Endothelial cell of hepatic sinusoid (primary cell): ENCODE measurements around the gene ABCB8.
"Not testable (repeated sequence)": the region's sequence is repeated elsewhere in the genome, so short reads cannot be mapped to it uniquely, and the experiment has no call there.

Source experiments
- in situ Hi-C: cut with HindIII; loops from 2 replicates; pipeline ENCODE4 v1.10.0; 2017; ENCODE audit warnings: low sequenced_read_pairs

ABCB8 gene

DNA sequence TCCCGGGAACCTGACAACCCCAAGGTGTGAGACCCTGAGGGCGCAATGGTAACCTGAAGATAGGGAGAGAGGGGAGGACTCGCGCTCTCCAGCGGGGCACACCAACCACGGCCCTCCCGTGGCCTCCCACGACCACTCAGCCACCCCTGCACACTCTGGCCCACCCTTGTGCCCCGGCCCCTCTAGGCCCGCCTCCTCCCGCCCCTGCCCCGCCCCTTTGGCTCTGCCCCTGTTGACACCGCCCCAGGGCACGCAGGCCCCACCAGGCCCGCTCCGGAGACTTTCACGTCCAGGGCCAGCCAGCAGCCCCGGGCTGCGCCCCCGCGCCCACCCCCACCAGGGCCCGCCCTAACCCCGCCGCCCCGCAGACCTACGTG is 14.9 kb upstream of the ABCB8 start:
- in situ Hi-C loops = loop anchor here (5.0 to 10.0 kb wide), 2 partner anchors 59 to 134 kb away; no protein-coding TSS in a partner anchor

- in situ Hi-C loops = loop anchor here (5.0 to 10.0 kb wide), 2 partner anchors 59 to 133 kb away; no protein-coding TSS in a partner anchor
These were observed 14.3 kb upstream of the ABCB8 start for GRCh38 chr7:151013733-151014497.

- in situ Hi-C loops = loop anchor here (5.0 to 10.0 kb wide), 2 partner anchors 60 to 132 kb away; no protein-coding TSS in a partner anchor
These were observed 13.3 kb upstream of the ABCB8 start for GRCh38 chr7:151014950-151015349.

DNA sequence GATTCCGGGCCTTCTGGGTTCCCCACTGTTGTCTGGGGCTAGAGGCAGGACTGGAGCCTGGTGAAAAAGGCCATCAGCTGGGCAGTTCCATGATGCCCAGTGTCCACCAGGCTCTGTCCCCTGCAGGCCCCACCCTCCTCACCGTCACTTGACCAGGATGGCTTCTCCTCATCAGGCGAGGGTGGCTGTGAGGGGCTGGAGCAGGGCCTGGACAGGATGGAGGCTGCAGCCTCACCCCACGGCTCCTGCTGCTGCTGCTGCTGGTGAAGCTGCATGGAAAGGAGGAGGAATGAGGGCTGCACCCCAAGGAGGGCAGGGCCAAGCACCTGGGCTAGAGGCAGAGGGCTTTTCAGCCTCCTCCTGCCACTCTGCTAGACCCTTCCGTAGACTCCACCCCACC is 12.3 kb upstream of the ABCB8 start:
- in situ Hi-C loops = loop anchor here (10.0 kb wide), 1 partner anchor 61 kb away; no protein-coding TSS in a partner anchor

GRCh38 chr7:151016505-151016904 is 11.7 kb upstream of the ABCB8 start:
- in situ Hi-C loops = loop anchor here (10.0 kb wide), 1 partner anchor 62 kb away; no protein-coding TSS in a partner anchor

DNA sequence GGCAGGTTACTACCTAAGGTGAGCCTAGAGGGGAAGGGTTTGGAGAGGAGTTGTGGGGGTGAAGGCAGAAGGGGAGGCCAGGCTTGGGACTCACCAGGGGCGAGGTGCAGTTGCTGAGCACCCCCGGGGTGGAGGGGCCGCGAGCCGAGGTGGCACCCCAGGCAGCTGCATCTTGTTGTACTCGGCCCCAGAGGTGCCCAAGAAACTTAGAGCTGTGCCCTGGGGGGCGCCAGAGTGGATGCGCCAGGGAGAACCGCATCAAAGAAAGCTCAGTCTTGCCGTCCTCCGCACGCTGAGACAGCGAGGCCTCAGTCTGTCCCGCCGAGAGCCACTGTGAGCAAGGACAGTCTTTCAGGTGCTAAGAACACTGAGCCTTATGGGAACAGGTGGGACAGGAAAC is 11.3 kb upstream of the ABCB8 start:
- in situ Hi-C loops = loop anchor here (10.0 kb wide), 1 partner anchor 62 kb away; no protein-coding TSS in a partner anchor

GRCh38 chr7:151017370-151017952 is 10.8 kb upstream of the ABCB8 start:
- in situ Hi-C loops = loop anchor here (10.0 kb wide), 1 partner anchor 63 kb away; no protein-coding TSS in a partner anchor

- in situ Hi-C loops = loop anchor here (10.0 kb wide), 1 partner anchor 63 kb away; no protein-coding TSS in a partner anchor
These were observed 10.3 kb upstream of the ABCB8 start for GRCh38 chr7:151017953-151018420.

- in situ Hi-C loops = loop anchor here (10.0 kb wide), 1 partner anchor 64 kb away; no protein-coding TSS in a partner anchor
These were observed 9.7 kb upstream of the ABCB8 start for GRCh38 chr7:151018421-151019129.

GRCh38 chr7:151019130-151019447 is 9.2 kb upstream of the ABCB8 start:
- in situ Hi-C loops = loop anchor here (10.0 kb wide), 1 partner anchor 64 kb away; no protein-coding TSS in a partner anchor

GRCh38 chr7:151020231-151020630 is 8.0 kb upstream of the ABCB8 start:
- in situ Hi-C loops = no loop called here

DNA sequence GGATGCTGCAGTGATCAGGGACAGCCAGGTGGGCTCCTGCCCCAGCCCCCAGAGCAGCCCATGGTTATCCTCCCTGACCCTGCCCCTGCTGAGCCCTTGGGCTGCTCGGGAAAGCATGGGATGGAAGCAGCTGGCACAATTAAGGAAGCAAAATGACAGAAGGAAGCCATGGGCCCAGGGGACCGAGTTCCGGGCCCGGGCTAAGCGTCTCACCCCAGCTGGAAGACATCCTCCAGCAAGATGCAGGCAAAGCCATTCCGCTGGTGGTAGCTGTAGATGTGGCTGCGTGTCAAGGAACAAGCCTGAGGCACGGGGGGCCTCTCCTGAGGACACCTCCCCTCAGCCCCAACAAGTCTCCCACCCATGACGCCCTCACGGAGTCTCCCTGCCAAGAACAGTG is 5.0 kb upstream of the ABCB8 start:
- in situ Hi-C loops = no loop called here

GRCh38 chr7:151024435-151025056 is 3.7 kb upstream of the ABCB8 start, which contains the start of gene ATG9B:
Gene ATG9B, minus strand, starts transcription at chr7:151024494. Its CDS starts 71 bp downstream, at chr7:151024423.
- in situ Hi-C loops = no loop called here

- in situ Hi-C loops = no loop called here
These were observed 2.2 kb upstream of the ABCB8 start for GRCh38 chr7:151025924-151026671.

- in situ Hi-C loops = not testable (repeated sequence)
These were observed 1.2 kb upstream of the ABCB8 start for GRCh38 chr7:151026771-151027727.

DNA sequence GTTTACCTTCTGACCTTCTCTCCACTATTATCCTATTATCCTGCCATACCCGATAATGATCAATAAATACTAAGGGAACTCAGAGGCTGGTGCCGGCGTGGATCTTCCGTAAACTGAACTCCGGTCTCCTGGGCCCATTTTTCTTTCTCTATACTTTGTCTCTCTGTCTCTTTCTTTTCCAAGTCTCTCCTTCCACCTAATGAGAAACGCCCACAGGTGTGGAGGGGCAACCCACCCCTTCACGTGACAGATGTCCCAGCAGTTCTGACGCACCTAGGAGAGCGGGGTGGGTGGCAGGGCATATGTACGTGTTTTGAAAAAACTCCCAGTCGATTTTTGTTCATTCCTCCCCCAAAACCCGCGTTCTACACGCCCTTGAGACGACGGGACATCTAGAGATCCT is 521 bp upstream of the ABCB8 start:
- in situ Hi-C loops = not testable (repeated sequence)

- in situ Hi-C loops = no loop called here
These were observed 775 bp downstream of the ABCB8 start for GRCh38 chr7:151028948-151029501.

DNA sequence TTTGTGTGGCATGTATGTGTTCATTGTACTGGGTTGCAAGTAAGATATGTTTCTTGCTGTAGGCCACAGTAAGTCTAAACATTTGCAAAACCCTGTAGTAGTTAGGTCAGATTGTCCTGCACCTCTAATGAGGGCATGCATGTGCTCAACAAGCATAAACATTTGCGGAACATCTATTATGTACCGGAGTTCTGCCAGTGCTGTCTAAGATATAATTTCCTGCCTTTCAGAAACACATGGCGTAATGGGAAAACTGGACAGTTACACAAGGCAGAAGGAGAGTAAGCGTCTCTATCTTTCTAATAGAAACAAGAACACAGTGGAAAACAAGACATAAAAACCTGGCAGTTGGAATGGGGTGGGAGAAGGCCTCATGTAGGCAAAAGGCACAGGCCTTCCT is 2.8 kb downstream of the ABCB8 start:
- in situ Hi-C loops = loop anchor here (5.0 kb wide), 2 partner anchors 56 to 59 kb away; partner anchors contain the start of gene AGAP3
